Smooth muscle cell (in vitro differentiated cells): Measurements from ENCODE around the gene TTC22. TPM values are rescaled to one million over a fixed set of nuclear protein-coding genes. Genes with fewer than 3 reads are reported as not detected.

ENCODE experiments used
- DNase-seq: peaks from one replicate; lab custom pipeline; 2025; ENCODE audit not compliant: unreplicated experiment; lab: John Stamatoyannopoulos, UW
- H2AFZ ChIP-seq: fragments of 200-600 bp; sonication (generic); 2 replicates; pipeline ENCODE4 v1.6.0; 2016; ENCODE audit warnings: antibody characterized with exemption, low read depth, mild to moderate bottlenecking
- H3F3A ChIP-seq: fragments of 200-600 bp; sonication (generic); 2 replicates; pipeline ENCODE4 v1.6.0; 2017; ENCODE audit warnings: antibody characterized with exemption, low read depth
- H3K27ac ChIP-seq: fragments of 200-600 bp; sonication (generic); 2 replicates; pipeline ENCODE4 v1.5.1; 2016; ENCODE audit warnings: low read depth, mild to moderate bottlenecking
- H3K27me3 ChIP-seq: fragments of 200-600 bp; sonication (generic); 2 replicates; pipeline ENCODE4 v1.6.1; 2016; ENCODE audit warnings: low read depth, mild to moderate bottlenecking
- H3K36me3 ChIP-seq: fragments of 200-600 bp; sonication (generic); 2 replicates; pipeline ENCODE4 v1.5.1; 2016; ENCODE audit warnings: low read depth
- H3K4me1 ChIP-seq: fragments of 200-600 bp; sonication (generic); 2 replicates; pipeline ENCODE4 v1.5.1; 2016; ENCODE audit warnings: low read depth
- H3K4me2 ChIP-seq: fragments of 200-600 bp; sonication (generic); 2 replicates; pipeline ENCODE4 v1.6.0; 2016; ENCODE audit warnings: mild to moderate bottlenecking
- H3K4me3 ChIP-seq: fragments of 200-600 bp; sonication (generic); 2 replicates; pipeline ENCODE4 v1.5.1; 2016; ENCODE audit warnings: mild to moderate bottlenecking
- H3K79me2 ChIP-seq: fragments of 200-600 bp; sonication (generic); 2 replicates; pipeline ENCODE4 v1.6.0; 2016; ENCODE audit warnings: low read depth, mild to moderate bottlenecking
- H3K9ac ChIP-seq: fragments of 200-600 bp; sonication (generic); 2 replicates; pipeline ENCODE4 v1.6.0; 2016; ENCODE audit warnings: low read depth
- H3K9me3 ChIP-seq: fragments of 200-600 bp; sonication (generic); replicated peaks from 2 replicates; pipeline ENCODE4 v1.5.1; 2016; ENCODE audit warnings: low read depth
- H4K20me1 ChIP-seq: fragments of 200-600 bp; sonication (generic); 2 replicates; pipeline ENCODE4 v1.6.0; 2016; ENCODE audit warnings: low read depth
- WGBS: methylation state at CpG from one replicate; pipeline ENCODE4 v1.1.7; 2016; ENCODE audit warnings: low lambda C conversion rate; 5-methylcytosine and 5-hydroxymethylcytosine counted together
- polyA plus RNA-seq: library from polyadenylated mRNA; unstranded; fragments of >200 nt; fragmentation: Nextera tagmentation; extraction: Ambion mirVana; gene quantifications from 2 replicates; pipeline ENCODE4 v1.2.1, GENCODE V29; 2016
- total RNA-seq: library from RNA; depleted of rRNA; stranded (reverse); fragments of >200 nt; gene quantifications from 2 replicates; pipeline ENCODE4 v1.2.3, GENCODE V29; 2014
- TF ChIP-seq, protein P1 (sequence below): fragments of 200-600 bp; sonication (generic); IDR thresholded peaks from 2 replicates; pipeline ENCODE4 v1.5.1; 2017; ENCODE audit warnings: borderline replicate concordance, mild to moderate bottlenecking, antibody characterized with exemption; ENCODE audit not compliant: insufficient read depth, poor library complexity, severe bottlenecking

TTC22 gene
- total and polyA plus RNA-seq, 2 experiments from 2014 or later, result 0.50 to 1.3 TPM

DNA sequence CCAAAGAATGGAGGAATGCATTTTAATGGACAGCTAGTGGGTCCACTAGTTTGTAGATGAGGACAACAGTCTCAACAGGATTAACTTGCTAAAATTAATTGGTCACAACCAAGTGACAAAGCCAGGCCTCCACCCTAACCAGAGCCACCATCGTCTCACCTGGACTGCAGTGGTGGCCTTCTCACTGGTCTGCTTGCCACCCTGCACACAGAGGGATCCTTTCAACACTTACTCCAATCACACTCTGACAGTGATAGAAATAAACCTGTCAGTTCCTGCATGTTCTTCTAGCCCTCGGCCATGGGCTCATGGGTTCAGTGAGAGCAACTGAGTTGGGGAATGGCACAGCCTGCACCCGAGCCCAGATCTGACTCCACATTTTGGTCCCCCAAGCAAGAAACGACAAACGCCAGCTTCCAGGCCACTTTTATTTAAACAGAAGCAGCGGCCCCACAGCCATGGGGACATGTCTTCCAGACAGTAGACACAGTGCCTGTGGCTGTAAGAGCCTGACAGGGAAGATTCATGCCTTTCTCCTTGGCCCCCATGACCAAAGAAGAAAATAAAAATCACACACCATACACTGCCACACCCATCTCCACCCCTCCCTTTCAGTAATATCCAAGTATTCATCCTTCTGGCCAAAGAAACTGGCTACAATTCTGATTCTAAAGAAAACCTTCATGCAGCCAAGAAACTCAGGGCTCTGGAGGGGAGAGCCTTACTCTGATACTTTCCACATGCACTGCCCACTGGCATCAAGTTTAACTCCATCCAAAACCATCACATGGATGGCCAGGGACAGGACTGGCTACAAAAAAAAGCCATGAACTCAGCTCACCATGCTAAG lies 48.3 kb upstream of the TTC22 start:
- Histone ChIP-seq H3K4me1 (no peaks in the 10 kb centered on the region), H2AFZ (no peak overlapping the region), H3K27ac (no peak overlapping the region), H3K4me3 (no peak overlapping the region), H3K4me2 (no peak overlapping the region), H3K9me3 (no peaks in the 10 kb centered on the region), H3K36me3 (peaks cover 8% of the 10 kb centered on the region), H3F3A (no peaks in the 10 kb centered on the region), H3K27me3 (no peaks in the 10 kb centered on the region), H3K79me2 (no peaks in the 10 kb centered on the region), H4K20me1 (no peaks in the 10 kb centered on the region), H3K9ac (no peak overlapping the region)
- WGBS, result 93% methylated on average over 6 of the region's 6 CpGs
- DNase-seq, result no peak
- TF ChIP-seq, protein P1, sequence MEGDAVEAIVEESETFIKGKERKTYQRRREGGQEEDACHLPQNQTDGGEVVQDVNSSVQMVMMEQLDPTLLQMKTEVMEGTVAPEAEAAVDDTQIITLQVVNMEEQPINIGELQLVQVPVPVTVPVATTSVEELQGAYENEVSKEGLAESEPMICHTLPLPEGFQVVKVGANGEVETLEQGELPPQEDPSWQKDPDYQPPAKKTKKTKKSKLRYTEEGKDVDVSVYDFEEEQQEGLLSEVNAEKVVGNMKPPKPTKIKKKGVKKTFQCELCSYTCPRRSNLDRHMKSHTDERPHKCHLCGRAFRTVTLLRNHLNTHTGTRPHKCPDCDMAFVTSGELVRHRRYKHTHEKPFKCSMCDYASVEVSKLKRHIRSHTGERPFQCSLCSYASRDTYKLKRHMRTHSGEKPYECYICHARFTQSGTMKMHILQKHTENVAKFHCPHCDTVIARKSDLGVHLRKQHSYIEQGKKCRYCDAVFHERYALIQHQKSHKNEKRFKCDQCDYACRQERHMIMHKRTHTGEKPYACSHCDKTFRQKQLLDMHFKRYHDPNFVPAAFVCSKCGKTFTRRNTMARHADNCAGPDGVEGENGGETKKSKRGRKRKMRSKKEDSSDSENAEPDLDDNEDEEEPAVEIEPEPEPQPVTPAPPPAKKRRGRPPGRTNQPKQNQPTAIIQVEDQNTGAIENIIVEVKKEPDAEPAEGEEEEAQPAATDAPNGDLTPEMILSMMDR, result no peak

DNA sequence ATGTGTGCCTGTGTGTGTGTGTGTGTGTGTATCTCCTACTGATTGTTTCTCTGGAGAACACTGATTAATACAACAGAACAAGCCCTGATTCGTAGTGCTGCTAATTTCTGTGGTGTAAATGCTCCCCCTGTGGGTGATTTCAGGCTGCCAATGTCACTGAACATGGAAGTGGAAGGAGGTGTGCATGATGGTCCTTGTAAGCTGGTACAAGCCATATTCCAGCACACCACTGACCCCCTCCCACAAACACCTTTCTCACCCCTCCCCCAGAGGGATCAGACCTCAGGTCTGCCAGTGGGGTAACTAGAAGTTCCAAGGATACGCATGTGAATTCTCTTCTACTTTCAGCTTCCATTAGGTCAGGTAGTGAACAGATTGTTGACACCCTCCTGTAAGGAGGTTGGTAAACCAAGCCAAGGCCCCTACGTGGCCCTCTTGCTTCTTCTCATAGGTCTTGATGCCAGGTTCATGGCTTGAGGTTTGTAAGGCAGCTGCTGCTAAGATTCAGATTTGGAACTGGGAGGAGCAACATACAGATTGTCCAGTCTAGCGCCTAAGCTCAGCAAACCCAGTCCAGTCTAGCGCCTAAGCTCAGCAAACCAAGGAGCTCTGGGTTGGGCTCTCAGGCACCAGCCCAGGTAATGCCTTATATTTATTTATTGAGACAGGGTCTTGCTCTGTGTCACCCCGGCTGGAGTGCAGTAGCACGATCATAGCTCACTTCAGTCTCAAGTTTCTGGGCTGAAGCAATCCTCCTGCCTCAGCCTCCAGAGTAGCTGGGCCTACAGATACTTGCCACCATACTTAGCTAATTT lies 47.2 kb upstream of the TTC22 start:
- no peak for DNase-seq
- H3K4me3 ChIP-seq, result no peak overlapping the region
- no peaks in the 10 kb centered on the region for H3K27me3 ChIP-seq
- TF ChIP-seq, protein P1, result no peak
- H3K9me3 ChIP-seq, result no peaks in the 10 kb centered on the region
- 91% methylated on average over 7 of the region's 7 CpGs for WGBS
- no peaks in the 10 kb centered on the region for H3K36me3 ChIP-seq
- H3K4me2 ChIP-seq, result no peak overlapping the region
- no peaks in the 10 kb centered on the region for H3K4me1 ChIP-seq
- H4K20me1 ChIP-seq, result no peaks in the 10 kb centered on the region
- no peak overlapping the region for H2AFZ ChIP-seq
- H3K27ac ChIP-seq, result no peak overlapping the region
- H3F3A ChIP-seq, result no peaks in the 10 kb centered on the region
- H3K79me2 ChIP-seq, result no peaks in the 10 kb centered on the region
- no peak overlapping the region for H3K9ac ChIP-seq

DNA sequence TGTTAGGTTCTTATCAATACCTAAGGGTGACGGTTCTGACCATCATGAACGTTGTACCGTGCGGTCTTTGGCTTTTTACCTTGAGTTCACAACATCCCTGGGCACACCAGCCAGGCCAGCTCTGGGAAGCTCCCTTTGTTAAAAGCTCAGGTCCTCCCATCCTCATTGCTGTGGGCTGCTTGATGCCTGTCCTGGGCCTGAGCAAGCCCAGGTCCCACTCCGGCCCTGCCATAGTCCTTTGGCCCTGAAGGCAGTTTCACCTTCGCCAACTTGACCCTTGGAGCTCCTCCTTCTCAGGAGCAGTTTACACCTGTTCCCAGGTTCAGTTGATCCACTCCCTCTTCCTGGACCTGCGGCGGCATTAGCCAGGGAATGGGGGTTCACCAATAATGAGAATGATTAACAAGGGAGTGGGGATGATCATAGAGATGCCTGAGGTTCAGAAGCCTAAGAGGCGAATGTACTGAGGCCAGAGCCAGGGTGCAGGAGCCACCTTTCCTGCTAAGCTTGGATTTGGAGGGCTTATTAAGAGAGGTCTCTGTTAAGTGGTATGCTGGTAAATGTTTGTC lies 45.7 kb upstream of the TTC22 start:
- 89% methylated on average over 9 of the region's 9 CpGs for WGBS
- no peaks in the 10 kb centered on the region for H3K9me3 ChIP-seq
- H3K9ac ChIP-seq, result no peak overlapping the region
- no peak overlapping the region for H3K4me3 ChIP-seq
- H3F3A ChIP-seq, result no peaks in the 10 kb centered on the region
- no peak overlapping the region for H3K27ac ChIP-seq
- H3K27me3 ChIP-seq, result no peaks in the 10 kb centered on the region
- no peaks in the 10 kb centered on the region for H3K4me1 ChIP-seq
- H3K36me3 ChIP-seq, result no peaks in the 10 kb centered on the region
- no peaks in the 10 kb centered on the region for H4K20me1 ChIP-seq
- H3K4me2 ChIP-seq, result no peak overlapping the region
- TF ChIP-seq, protein P1, result no peak
- H2AFZ ChIP-seq, result no peak overlapping the region
- no peaks in the 10 kb centered on the region for H3K79me2 ChIP-seq
- no peak for DNase-seq
